ENCODE results near the gene SELENON. TPM values are rescaled to one million over a fixed set of nuclear protein-coding genes. Genes with fewer than 3 reads are reported as not detected.
A peak's percentile ranks its signal among the peaks of the same experiment; 100 is the strongest.

Gene SELENON
- total and polyA plus RNA-seq, 2 of the 4 experiments (the other 2 are of a cell fraction), result 9.1 to 114 TPM

GRCh38 chr1:25765136-25765922 is 34.7 kb upstream of the SELENON start:
- DNase-seq, result no peak
- Histone ChIP-seq H2BK15ac (ENCODE audit: low read depth, low read length) (no peak overlapping the region), H3K56ac (ENCODE audit: extremely low read depth, insufficient read depth, low read length) (no peak overlapping the region), H3K4ac (ENCODE audit: low read depth, low read length) (no peak overlapping the region), H2BK20ac (ENCODE audit: low read depth, low read length) (no peak overlapping the region), H3K4me2 (ENCODE audit: low read depth, low read length) (no peak overlapping the region), H4K20me1 (ENCODE audit: insufficient read depth, low read length) (no peaks in the 10 kb centered on the region), H3K14ac (replicated peaks; ENCODE audit: low read depth, low read length) (0 out of 2 replicates have a peak overlapping the region, but pooled peaks have one; percentile 27), H4K8ac (ENCODE audit: low read depth in 2 of 2, low read length in 2 of 2) (no peak overlapping the region), H3K27ac (ENCODE audit: insufficient read depth, low read length) (no peak overlapping the region), H2BK5ac (ENCODE audit: low read depth, low read length, poor library complexity, severe bottlenecking) (no peak overlapping the region), H2AFZ (replicated peaks; ENCODE audit: low read length, poor library complexity) (no peak overlapping the region), H4K5ac (ENCODE audit: low read depth, low read length) (no peak overlapping the region), H3K9me3 (ENCODE audit: control insufficient read depth, insufficient read depth, low read length) (no peaks in the 10 kb centered on the region), H3K18ac (ENCODE audit: low read depth, low read length) (no peak overlapping the region), H2AK9ac (replicated peaks; ENCODE audit: low read depth, low read length, poor library complexity) (peak overlapping the region; percentile 20), H3K23ac (ENCODE audit: low read depth, low read length) (no peak overlapping the region), H3K9me1 (ENCODE audit: insufficient read depth, low read length) (peaks cover 8% of the 10 kb centered on the region), H4K91ac (ENCODE audit: insufficient read depth, low read depth, low read length) (no peak overlapping the region), H3K4me3 (ENCODE audit: insufficient read depth, low read depth, low read length) (no peak overlapping the region), H2BK120ac (ENCODE audit: low read depth, low read length) (no peak overlapping the region), H2AK5ac (ENCODE audit: low read depth, low read length) (no peak overlapping the region), H3K9ac (ENCODE audit: low read depth, low read length) (no peak overlapping the region), H3K36me3 (ENCODE audit: control insufficient read depth, insufficient read depth, low read length) (peaks cover 21% of the 10 kb centered on the region; the same call in 1 of the 2 replicates), H3K4me1 (ENCODE audit: control insufficient read depth, insufficient read depth, low read length) (no peaks in the 10 kb centered on the region), H3K27me3 (ENCODE audit: control insufficient read depth, insufficient read depth, low read length) (no peaks in the 10 kb centered on the region), H3K79me1 (ENCODE audit: low read depth in 1 of 2, low read length in 2 of 2) (no peaks in the 10 kb centered on the region)
- no TSS peak for BruUV-seq (replicated peaks)
- no peak for TF ChIP-seq POLR2A (IDR thresholded peaks at IDR 0.05; ENCODE audit: low read depth, low read length)
- no peak for TF ChIP-seq CHD1 (IDR thresholded peaks at IDR 0.05; ENCODE audit: low read depth, low read length)
- no peak for TF ChIP-seq RFX5 (IDR thresholded peaks at IDR 0.05; ENCODE audit: low read depth, low read length)
- TF ChIP-seq NFE2L2 (IDR thresholded peaks at IDR 0.05; ENCODE audit: low read depth, low read length), result no peak
- TF ChIP-seq USF2 (IDR thresholded peaks at IDR 0.05; ENCODE audit: low read depth, low read length), result no peak
- TF ChIP-seq CEBPB (IDR thresholded peaks at IDR 0.05; ENCODE audit: low read depth, low read length), result no peak
- no peak for TF ChIP-seq ELK1 (IDR thresholded peaks at IDR 0.05; ENCODE audit: borderline replicate concordance, low read depth, low read length)
- no peak for TF ChIP-seq RCOR1 (IDR thresholded peaks at IDR 0.05; ENCODE audit: insufficient replicate concordance, low read length)
- TF ChIP-seq FOS (IDR thresholded peaks at IDR 0.05; ENCODE audit: low read depth, low read length), result no peak
- TF ChIP-seq MXI1 (IDR thresholded peaks at IDR 0.05; ENCODE audit: borderline replicate concordance, low read depth, low read length), result no peak
- dilution Hi-C loops (cut with HindIII; ENCODE audit: low sequenced_read_pairs, unreplicated experiment), result no loop called here
- no peak; the same call in 1 of the 2 replicates for ATAC-seq (ENCODE audit: low read depth)
- ChIA-PET CTCF (no interaction called here), POLR2A (ENCODE audit: unreplicated experiment) (no interaction called here)
- intact Hi-C loops (cut with micrococcal nuclease), result no loop called here
- in situ Hi-C loops (cut with MboI; ENCODE audit: low sequenced_read_pairs), result no loop called here
- 60% methylated on average over 1 of the region's 8 CpGs; no CpG with 5 or more reads in 1 of the 2 experiments for WGBS, 2 experiments (ENCODE audit: extremely low coverage in 2 of 2, insufficient read length in 1 of 2)
